Measurements from ENCODE around the gene SDR39U1.

The SDR39U1 gene

GRCh38 chr14:24435998-24436354, 6.6 kb downstream of the SDR39U1 start:
- Histone ChIP-seq H3K27ac (ENCODE audit: low read depth in 2 of 2, low read length in 2 of 2) (peak overlapping the region; percentile 21 to 46), H3K9ac (ENCODE audit: low read depth in 1 of 2, low read length in 2 of 2) (no peak overlapping the region), H3K4me3 (ENCODE audit: low read length in 2 of 2) (no peak overlapping the region), H3K27me3 (ENCODE audit: control insufficient read depth in 2 of 2, insufficient read depth in 2 of 2, low read length in 2 of 2) (no peaks in the 10 kb centered on the region), H3K4me1 (ENCODE audit: control insufficient read depth in 2 of 2, insufficient read depth in 2 of 2, low read length in 2 of 2) (peaks cover 19% of the 10 kb centered on the region in 2 donors), H3K36me3 (ENCODE audit: control insufficient read depth in 2 of 2, insufficient read depth in 2 of 2, low read length in 2 of 2) (peaks cover 72 to 85% of the 10 kb centered on the region in 2 donors), H3K9me3 (ENCODE audit: control insufficient read depth in 2 of 2, low read length in 2 of 2) (no peaks in the 10 kb centered on the region)

DNA sequence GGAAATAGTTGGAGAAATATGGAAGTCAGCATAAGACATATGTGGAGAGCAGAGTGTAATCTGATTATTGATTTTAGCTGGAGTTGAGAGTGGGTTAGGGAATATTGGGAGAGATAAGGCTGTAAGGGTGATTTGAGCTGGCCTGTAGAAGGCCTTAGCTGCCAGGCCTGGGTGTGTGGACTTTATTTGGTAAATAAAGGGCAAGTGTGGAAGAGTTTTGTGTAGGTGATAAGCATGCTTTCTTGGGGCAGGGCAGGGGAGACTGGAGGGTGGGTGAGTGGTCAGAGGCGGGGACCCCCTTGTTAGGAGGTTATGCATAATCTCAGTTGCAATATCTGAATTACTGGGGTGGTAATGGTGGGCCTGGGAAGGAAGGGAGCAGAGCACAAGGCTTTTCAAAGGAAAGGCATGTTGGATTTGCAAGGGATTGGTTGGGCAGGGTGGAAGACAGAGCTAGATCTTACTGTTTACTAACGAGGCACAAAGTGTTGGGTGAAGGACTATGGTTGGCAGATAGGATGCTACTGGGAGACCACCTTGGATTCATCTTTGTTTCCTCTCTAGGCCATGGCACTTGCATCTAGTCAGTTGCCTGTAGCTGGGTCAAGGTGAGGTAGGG, 7.3 kb downstream of the SDR39U1 start:
- no peak overlapping the region for H3K27ac ChIP-seq (ENCODE audit: low read depth in 2 of 2, low read length in 2 of 2)

GRCh38 chr14:24434676-24435075, 7.9 kb downstream of the SDR39U1 start:
- no peaks in the 10 kb centered on the region for H3K9me3 ChIP-seq (ENCODE audit: control insufficient read depth in 2 of 2, low read length in 2 of 2)
- H3K27me3 ChIP-seq (ENCODE audit: control insufficient read depth in 2 of 2, insufficient read depth in 2 of 2, low read length in 2 of 2) = no peaks in the 10 kb centered on the region
- H3K36me3 ChIP-seq (ENCODE audit: control insufficient read depth in 2 of 2, insufficient read depth in 2 of 2, low read length in 2 of 2) = peaks cover 64 to 74% of the 10 kb centered on the region in 2 donors
- H3K4me1 ChIP-seq (ENCODE audit: control insufficient read depth in 2 of 2, insufficient read depth in 2 of 2, low read length in 2 of 2) = peaks cover 22 to 27% of the 10 kb centered on the region in 2 donors
- no peak overlapping the region for H3K9ac ChIP-seq (ENCODE audit: low read depth in 1 of 2, low read length in 2 of 2)
- no peak overlapping the region for H3K27ac ChIP-seq (ENCODE audit: low read depth in 2 of 2, low read length in 2 of 2)
- H3K4me3 ChIP-seq (ENCODE audit: low read length in 2 of 2) = no peak overlapping the region

More for the DNA sequence above, 7.3 kb downstream of the SDR39U1 start:
- H3K36me3 ChIP-seq (ENCODE audit: control insufficient read depth in 2 of 2, insufficient read depth in 2 of 2, low read length in 2 of 2) = peaks cover 66 to 79% of the 10 kb centered on the region in 2 donors
- no peak overlapping the region for H3K9ac ChIP-seq (ENCODE audit: low read depth in 1 of 2, low read length in 2 of 2)
- H3K9me3 ChIP-seq (ENCODE audit: control insufficient read depth in 2 of 2, low read length in 2 of 2) = no peaks in the 10 kb centered on the region
- no peak overlapping the region for H3K4me3 ChIP-seq (ENCODE audit: low read length in 2 of 2)
- H3K4me1 ChIP-seq (ENCODE audit: control insufficient read depth in 2 of 2, insufficient read depth in 2 of 2, low read length in 2 of 2) = peaks cover 22 to 26% of the 10 kb centered on the region in 2 donors
- H3K27me3 ChIP-seq (ENCODE audit: control insufficient read depth in 2 of 2, insufficient read depth in 2 of 2, low read length in 2 of 2) = no peaks in the 10 kb centered on the region

- H3K27me3 ChIP-seq (ENCODE audit: control insufficient read depth in 2 of 2, insufficient read depth in 2 of 2, low read length in 2 of 2) = no peaks in the 10 kb centered on the region
- peaks cover 27 to 32% of the 10 kb centered on the region in 2 donors for H3K4me1 ChIP-seq (ENCODE audit: control insufficient read depth in 2 of 2, insufficient read depth in 2 of 2, low read length in 2 of 2)
- H3K4me3 ChIP-seq (ENCODE audit: low read length in 2 of 2) = no peak overlapping the region
- H3K9me3 ChIP-seq (ENCODE audit: control insufficient read depth in 2 of 2, low read length in 2 of 2) = no peaks in the 10 kb centered on the region
- no peak overlapping the region for H3K27ac ChIP-seq (ENCODE audit: low read depth in 2 of 2, low read length in 2 of 2)
- H3K36me3 ChIP-seq (ENCODE audit: control insufficient read depth in 2 of 2, insufficient read depth in 2 of 2, low read length in 2 of 2) = peaks cover 60 to 68% of the 10 kb centered on the region in 2 donors
- no peak overlapping the region for H3K9ac ChIP-seq (ENCODE audit: low read depth in 1 of 2, low read length in 2 of 2)
These were observed 8.5 kb downstream of the SDR39U1 start for GRCh38 chr14:24434036-24434435.

DNA sequence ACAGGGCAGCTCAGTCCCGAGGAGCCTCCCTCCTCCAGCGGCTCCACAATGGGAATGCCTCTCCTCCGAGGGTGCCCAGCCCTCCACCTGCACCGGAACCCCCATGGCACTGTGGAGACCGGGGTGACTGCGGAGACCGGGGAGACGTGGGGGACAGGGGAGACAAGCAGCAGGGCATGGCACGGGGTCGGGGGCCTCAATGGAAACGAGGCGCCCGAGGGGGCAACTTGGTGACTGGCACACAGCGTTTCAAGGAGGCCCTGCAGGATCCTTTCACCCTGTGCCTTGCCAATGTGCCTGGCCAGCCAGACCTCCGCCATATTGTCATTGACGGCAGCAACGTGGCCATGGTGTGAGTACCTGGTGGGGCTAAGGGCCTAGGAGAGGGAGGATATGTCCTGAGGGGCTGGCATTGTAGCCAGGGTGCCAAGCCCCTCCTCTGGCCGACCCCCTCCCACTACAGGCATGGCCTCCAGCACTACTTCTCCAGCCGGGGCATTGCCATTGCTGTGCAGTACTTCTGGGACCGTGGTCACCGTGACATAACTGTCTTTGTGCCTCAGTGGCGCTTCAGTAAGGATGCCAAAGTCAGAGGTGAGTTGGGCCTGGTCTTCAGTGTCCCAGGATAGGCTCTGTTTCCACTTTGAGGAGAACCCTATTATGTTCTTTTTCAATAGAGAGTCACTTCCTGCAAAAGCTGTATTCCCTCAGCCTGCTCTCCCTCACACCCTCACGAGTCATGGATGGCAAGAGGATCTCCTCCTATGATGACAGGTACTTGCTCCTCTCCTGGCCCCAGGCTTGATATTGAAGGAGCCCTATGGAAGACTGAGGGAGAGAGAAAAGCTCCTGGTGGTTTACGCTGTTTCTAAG, 10.1 kb downstream of the SDR39U1 start:
- Histone ChIP-seq H3K4me3 (ENCODE audit: low read length in 2 of 2) (no peak overlapping the region), H3K9ac (ENCODE audit: low read depth in 1 of 2, low read length in 2 of 2) (no peak overlapping the region), H3K27ac (ENCODE audit: low read depth in 2 of 2, low read length in 2 of 2) (no peak overlapping the region), H3K4me1 (ENCODE audit: control insufficient read depth in 2 of 2, insufficient read depth in 2 of 2, low read length in 2 of 2) (peaks cover 41 to 44% of the 10 kb centered on the region in 2 donors), H3K9me3 (ENCODE audit: control insufficient read depth in 2 of 2, low read length in 2 of 2) (no peaks in the 10 kb centered on the region), H3K27me3 (ENCODE audit: control insufficient read depth in 2 of 2, insufficient read depth in 2 of 2, low read length in 2 of 2) (no peaks in the 10 kb centered on the region), H3K36me3 (ENCODE audit: control insufficient read depth in 2 of 2, insufficient read depth in 2 of 2, low read length in 2 of 2) (peaks cover 45 to 54% of the 10 kb centered on the region in 2 donors)

DNA sequence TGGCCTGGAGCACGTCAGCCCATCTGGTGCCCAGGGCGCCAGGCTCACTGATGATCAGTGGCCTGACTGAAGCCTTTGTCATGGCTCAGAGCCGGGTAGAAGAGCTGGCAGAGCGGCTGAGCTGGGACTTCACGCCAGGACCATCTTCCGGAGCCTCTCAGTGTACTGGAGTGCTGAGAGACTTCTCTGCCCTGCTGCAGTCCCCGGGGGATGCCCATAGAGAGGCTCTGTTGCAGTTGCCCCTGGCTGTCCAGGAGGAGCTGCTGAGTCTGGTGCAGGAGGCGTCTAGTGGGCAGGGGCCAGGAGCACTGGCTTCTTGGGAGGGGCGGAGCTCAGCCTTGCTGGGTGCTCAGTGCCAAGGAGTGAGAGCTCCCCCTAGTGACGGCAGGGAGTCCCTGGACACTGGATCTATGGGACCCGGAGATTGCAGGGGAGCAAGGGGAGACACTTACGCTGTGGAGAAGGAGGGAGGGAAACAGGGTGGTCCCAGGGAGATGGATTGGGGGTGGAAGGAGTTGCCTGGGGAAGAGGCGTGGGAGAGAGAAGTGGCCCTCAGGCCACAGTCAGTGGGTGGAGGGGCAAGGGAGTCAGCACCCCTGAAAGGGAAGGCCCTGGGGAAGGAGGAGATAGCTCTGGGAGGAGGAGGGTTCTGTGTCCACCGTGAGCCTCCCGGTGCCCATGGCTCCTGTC, 10.9 kb downstream of the SDR39U1 start:
- H3K4me1 ChIP-seq (ENCODE audit: control insufficient read depth in 2 of 2, insufficient read depth in 2 of 2, low read length in 2 of 2) = peaks cover 48 to 50% of the 10 kb centered on the region in 2 donors

DNA sequence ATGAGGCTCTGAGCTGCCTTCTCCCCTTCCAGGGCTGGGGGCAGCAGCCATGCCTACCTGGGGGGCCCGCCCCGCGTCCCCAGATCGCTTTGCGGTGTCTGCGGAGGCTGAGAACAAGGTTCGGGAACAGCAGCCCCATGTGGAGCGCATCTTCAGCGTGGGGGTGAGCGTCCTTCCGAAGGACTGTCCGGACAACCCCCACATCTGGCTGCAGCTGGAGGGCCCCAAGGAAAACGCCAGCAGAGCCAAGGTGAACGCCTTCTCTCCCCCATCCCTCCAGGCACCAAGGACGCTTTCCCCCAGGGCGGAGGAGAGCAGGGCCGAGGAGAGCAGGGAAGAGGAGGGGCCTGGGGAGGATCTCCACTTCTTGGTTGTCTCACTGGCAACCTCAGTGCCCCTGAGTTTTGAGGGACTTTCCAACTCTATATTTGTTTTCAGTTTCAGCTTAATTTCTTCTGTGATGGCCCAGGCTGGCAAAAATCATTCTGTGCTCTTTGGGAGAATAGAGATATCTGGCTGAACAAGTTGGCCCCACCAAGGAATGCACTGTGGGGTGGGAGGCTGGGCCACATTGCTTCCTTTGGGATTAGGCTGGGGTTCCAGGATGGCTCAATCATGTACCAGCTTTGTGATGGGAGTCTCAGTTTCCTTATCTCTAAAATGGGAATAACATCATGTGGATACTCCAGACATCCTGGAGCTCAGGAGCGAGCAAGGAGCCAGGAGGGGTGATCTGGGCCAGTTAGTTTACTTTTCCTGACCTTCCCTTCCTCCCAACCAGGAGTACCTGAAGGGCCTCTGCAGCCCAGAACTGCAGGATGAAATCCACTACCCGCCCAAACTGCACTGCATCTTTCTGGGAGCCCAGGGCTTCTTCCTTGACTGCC, 11.7 kb downstream of the SDR39U1 start:
- Histone ChIP-seq H3K9ac (ENCODE audit: low read depth in 1 of 2, low read length in 2 of 2) (peak overlapping the region; percentile 95 to 97), H3K36me3 (ENCODE audit: control insufficient read depth in 2 of 2, insufficient read depth in 2 of 2, low read length in 2 of 2) (peaks cover 29 to 38% of the 10 kb centered on the region in 2 donors), H3K4me3 (ENCODE audit: low read length in 2 of 2) (peak overlapping the region; percentile 93 to 96), H3K27me3 (ENCODE audit: control insufficient read depth in 2 of 2, insufficient read depth in 2 of 2, low read length in 2 of 2) (no peaks in the 10 kb centered on the region), H3K4me1 (ENCODE audit: control insufficient read depth in 2 of 2, insufficient read depth in 2 of 2, low read length in 2 of 2) (peaks cover 46 to 58% of the 10 kb centered on the region in 2 donors), H3K9me3 (ENCODE audit: control insufficient read depth in 2 of 2, low read length in 2 of 2) (no peaks in the 10 kb centered on the region), H3K27ac (ENCODE audit: low read depth in 2 of 2, low read length in 2 of 2) (peak overlapping the region; percentile 94 to 97)

More for the DNA sequence above, 10.9 kb downstream of the SDR39U1 start:
- Histone ChIP-seq H3K4me3 (ENCODE audit: low read length in 2 of 2) (peak overlapping the region; percentile 5 to 93), H3K27ac (ENCODE audit: low read depth in 2 of 2, low read length in 2 of 2) (peak overlapping the region; percentile 94 to 97), H3K9ac (ENCODE audit: low read depth in 1 of 2, low read length in 2 of 2) (no peak overlapping the region), H3K27me3 (ENCODE audit: control insufficient read depth in 2 of 2, insufficient read depth in 2 of 2, low read length in 2 of 2) (no peaks in the 10 kb centered on the region), H3K36me3 (ENCODE audit: control insufficient read depth in 2 of 2, insufficient read depth in 2 of 2, low read length in 2 of 2) (peaks cover 37 to 46% of the 10 kb centered on the region in 2 donors), H3K9me3 (ENCODE audit: control insufficient read depth in 2 of 2, low read length in 2 of 2) (no peaks in the 10 kb centered on the region)

- Histone ChIP-seq H3K9ac (ENCODE audit: low read depth in 1 of 2, low read length in 2 of 2) (peak overlapping the region; percentile 95 to 97), H3K4me3 (ENCODE audit: low read length in 2 of 2) (peak overlapping the region; percentile 93 to 96), H3K9me3 (ENCODE audit: control insufficient read depth in 2 of 2, low read length in 2 of 2) (no peaks in the 10 kb centered on the region), H3K27ac (ENCODE audit: low read depth in 2 of 2, low read length in 2 of 2) (peak overlapping the region; percentile 94 to 97), H3K36me3 (ENCODE audit: control insufficient read depth in 2 of 2, insufficient read depth in 2 of 2, low read length in 2 of 2) (peaks cover 28 to 33% of the 10 kb centered on the region in 2 donors), H3K4me1 (ENCODE audit: control insufficient read depth in 2 of 2, insufficient read depth in 2 of 2, low read length in 2 of 2) (peaks cover 46 to 64% of the 10 kb centered on the region in 2 donors), H3K27me3 (ENCODE audit: control insufficient read depth in 2 of 2, insufficient read depth in 2 of 2, low read length in 2 of 2) (no peaks in the 10 kb centered on the region)
These were observed 12.4 kb downstream of the SDR39U1 start for GRCh38 chr14:24430143-24430681.
